Psoas muscle (tissue), 8 donors: ENCODE measurements around the gene POU6F1. TPM values are rescaled to one million over a fixed set of nuclear protein-coding genes. Genes with fewer than 3 reads are reported as not detected.
A peak's percentile ranks its signal among the peaks of the same experiment; 100 is the strongest.

Experiments
- ATAC-seq, 4 donors: fragments of 200-7000 bp; cut with Tn5 transposase; one replicate each; pipeline ENCODE4 v1.9.1; 2020; ENCODE audit warnings: moderate library complexity in 3 of 4, mild to moderate bottlenecking in 2 of 4
- DNase-seq, 2 donors: peaks; one replicate each; pipeline ENCODE4 v3.0.0-alpha.2; 2020
- H3K27ac ChIP-seq: fragments of 200-600 bp; one replicate; pipeline ENCODE4 v1.8.0; 2022
- H3K27me3 ChIP-seq, 3 donors: fragments of 200-600 bp in 1 of 3; one replicate each; pipeline versions ENCODE4 v1.6.1 to v1.8.0; 2013 to 2022; ENCODE audit warnings: low read length in 2 of 3, mild to moderate bottlenecking in 2 of 3, moderate library complexity in 1 of 3; ENCODE audit not compliant: insufficient read depth in 3 of 3
- H3K36me3 ChIP-seq, 2 donors: fragments of 200-600 bp in 1 of 2; one replicate each; pipeline versions ENCODE4 v1.6.1 to v1.8.0; 2013 to 2022; ENCODE audit warnings: low read depth in 1 of 2, mild to moderate bottlenecking in 1 of 2, moderate library complexity in 1 of 2; ENCODE audit not compliant: insufficient read depth in 1 of 2
- H3K4me1 ChIP-seq: fragments of 200-600 bp; one replicate; pipeline ENCODE4 v1.8.0; 2022
- H3K4me3 ChIP-seq: fragments of 200-600 bp; one replicate; pipeline ENCODE4 v1.8.0; 2022; ENCODE audit warnings: mild to moderate bottlenecking
- H3K9me3 ChIP-seq: fragments of 200-600 bp; one replicate; pipeline ENCODE4 v1.8.0; 2022
- CTCF ChIP-seq: fragments of 200-600 bp; IDR thresholded peaks from one replicate; pipeline ENCODE4 v1.8.0; 2022; ENCODE audit warnings: antibody characterized with exemption
- WGBS, 3 donors: extraction: QIAGEN DNeasy Blood & Tissue Kit; methylation state at CpG; one replicate each; pipeline versions ENCODE4 v1.1.6 to v1.1.7; 2013; 5-methylcytosine and 5-hydroxymethylcytosine counted together
- intact Hi-C, 2 donors: fragments of 100-400 bp; cut with DNase I; formaldehyde crosslinking; loops; one replicate each; pipeline versions ENCODE4 v1.11.0 to v1.14.2; 2022
- polyA plus RNA-seq, 3 donors: library from polyadenylated mRNA; stranded (reverse); fragments of 200-250 nt; gene quantifications; one replicate each; pipeline ENCODE4 v1.2.3, GENCODE V29; 2013
- total RNA-seq, 4 donors: library from RNA; stranded (reverse); fragmentation: NEBNext Ultra II Directional in 2 of 4; extraction: Animal tissue kit (Norgen Biotek cat#: 25700) in 2 of 4; gene quantifications; one replicate each; pipeline versions ENCODE4 v1.2.1 to v1.2.4, GENCODE V29; 2021 to 2023
- donor health status: healthy with polysubstance abuse.
- donor health status: DM: no; HTN: no; CAD: no; lungs with moderate emphysema.
- donor health status: Bipolar disorder and iron deficiency.
- donor health status: healthy.
- donor health status: DM: yes; HTN: yes; CAD: no.
- donor health status: DM: no; HTN: no; CAD: no.
- donor health status: DM: no; HTN: no; CAD: no.
- donor health status: DM: yes; HTN: yes; CAD: no.

POU6F1 gene
- total and polyA plus RNA-seq, 7 donors = 2.3 to 20.9 (median 10.3) TPM

DNA sequence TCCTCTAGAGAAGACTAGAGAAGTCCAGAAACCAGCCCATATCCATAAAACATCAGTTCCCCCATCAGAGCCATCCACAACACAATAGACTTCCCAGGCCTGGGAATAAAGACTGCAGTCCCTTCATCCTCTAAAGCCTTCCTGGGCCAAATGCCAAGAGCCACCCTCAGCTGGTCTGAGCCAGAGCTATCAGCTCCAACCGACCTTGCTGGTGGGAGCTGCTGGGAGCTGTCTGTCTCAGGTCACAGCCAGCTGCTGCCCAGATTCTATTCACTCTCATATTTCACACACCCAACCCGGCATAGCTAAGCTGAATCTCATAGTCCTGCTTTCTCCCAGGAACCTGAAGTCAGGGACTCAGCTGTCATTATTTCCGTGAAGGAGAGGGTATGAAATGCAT is 34.0 kb downstream of the POU6F1 start:
- Histone ChIP-seq H3K36me3 (no peaks in the 10 kb centered on the region), H3K9me3 (no peaks in the 10 kb centered on the region), H3K27ac (peak overlapping the region; percentile 84), H3K4me1 (peaks cover 20% of the 10 kb centered on the region), H3K4me3 (peak overlapping the region; percentile 37), H3K27me3 (no peaks in the 10 kb centered on the region)
- ATAC-seq = peak; percentile 88 to 96 (median 91)
- intact Hi-C loops = no loop called here
- DNase-seq = peak; percentile 43 to 86
- 15 to 20% (median 18%) methylated on average over 3 of the region's 3 CpGs for WGBS, 3 donors
- no peak for TF ChIP-seq CTCF

DNA sequence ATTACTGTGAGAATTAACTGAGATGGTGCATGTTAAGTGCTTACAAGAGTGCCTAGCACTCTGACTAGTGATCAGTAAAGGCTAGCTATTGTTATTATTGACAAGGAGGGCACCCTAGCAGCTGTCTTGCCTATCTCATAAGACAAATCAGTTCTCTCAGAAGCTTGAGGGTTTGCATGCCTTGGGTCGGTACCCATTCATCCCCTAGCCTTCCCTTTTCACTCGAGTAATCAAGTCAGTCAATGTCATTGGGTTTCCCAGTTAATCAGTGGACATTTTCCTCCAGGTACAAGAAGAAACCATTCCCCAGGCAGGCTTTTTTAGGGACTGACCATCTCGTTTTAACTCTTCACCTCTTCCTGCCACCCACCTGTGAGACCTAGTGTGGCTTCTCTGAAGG is 34.5 kb downstream of the POU6F1 start:
- Histone ChIP-seq H3K27me3 (no peaks in the 10 kb centered on the region), H3K4me1 (peaks cover 20% of the 10 kb centered on the region), H3K27ac (no peak overlapping the region), H3K36me3 (no peaks in the 10 kb centered on the region), H3K4me3 (no peak overlapping the region), H3K9me3 (no peaks in the 10 kb centered on the region)
- 72 to 76% (median 72%) methylated on average over 3 of the region's 3 CpGs for WGBS, 3 donors
- no peak for ATAC-seq
- TF ChIP-seq CTCF = no peak
- intact Hi-C loops = no loop called here
- no peak for DNase-seq

DNA sequence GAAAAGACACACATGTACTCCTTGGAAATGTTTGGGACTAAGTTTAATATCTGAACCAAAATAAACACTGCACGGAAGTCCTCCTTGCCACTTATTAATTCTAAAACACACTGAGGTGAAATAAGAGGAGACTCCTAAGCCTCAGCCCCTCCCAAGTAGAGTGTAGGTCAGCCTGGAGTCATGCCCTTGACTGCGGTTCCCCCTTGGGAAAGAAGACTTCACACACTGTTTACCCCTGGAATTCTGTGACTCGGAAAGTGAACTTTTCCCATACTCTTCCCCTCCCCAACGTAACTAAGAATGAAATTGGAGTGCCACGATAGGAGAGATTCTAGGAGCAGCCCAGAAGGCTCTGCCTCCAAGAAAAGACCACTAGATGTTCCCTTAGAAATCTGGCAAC is 36.3 kb downstream of the POU6F1 start:
- Histone ChIP-seq H3K36me3 (no peaks in the 10 kb centered on the region), H3K4me1 (peaks cover 13% of the 10 kb centered on the region), H3K27me3 (no peaks in the 10 kb centered on the region), H3K27ac (no peak overlapping the region), H3K9me3 (no peaks in the 10 kb centered on the region), H3K4me3 (no peak overlapping the region)
- ATAC-seq (no peak), DNase-seq (no peak)
- no peak for TF ChIP-seq CTCF
- 63 to 80% (median 67%) methylated on average over 5 of the region's 5 CpGs for WGBS, 3 donors
- intact Hi-C loops = no loop called here

GRCh38 chr12:51177897-51178296 is 40.0 kb downstream of the POU6F1 start:
- no peaks in the 10 kb centered on the region for H3K27me3 ChIP-seq

More at GRCh38 chr12:51177897-51178296, 40.0 kb downstream of the POU6F1 start:
- no peak for TF ChIP-seq CTCF
- no peak for ATAC-seq
- Histone ChIP-seq H3K4me3 (no peak overlapping the region), H3K36me3 (no peaks in the 10 kb centered on the region), H3K9me3 (no peaks in the 10 kb centered on the region), H3K4me1 (no peaks in the 10 kb centered on the region), H3K27ac (no peak overlapping the region)
- no peak for DNase-seq
- WGBS, 3 donors = 93 to 95% (median 94%) methylated on average over 2 of the region's 2 CpGs
- intact Hi-C loops = no loop called here
